Naive thymus-derived CD8-positive, alpha-beta T cell (primary cell): ENCODE measurements around the gene RPL23. TPM values are rescaled to one million over a fixed set of nuclear protein-coding genes. Genes with fewer than 3 reads are reported as not detected.
A peak's percentile ranks its signal among the peaks of the same experiment; 100 is the strongest.

Source experiments
- ATAC-seq, 2 donors: fragments of 150-1000 bp; cut with Tn5 transposase in 1 of 2; sonication (Bioruptor Pico), chemical (Tn5 transposase) in 1 of 2; 1 replicate in 1 of 2; 2 replicates in 1 of 2; pipeline ENCODE4 v1.10.0; 2021; ENCODE audit warnings: mild to moderate bottlenecking in 2 of 2, moderate library complexity in 2 of 2
- POLR2A ChIA-PET: fragments of 350-600 bp; sonication (Branson Sonifier 250); formaldehyde crosslinking; loops from one replicate; lab custom pipeline; 2021; ENCODE audit warnings: antibody characterized with exemption; lab: Charles Lee
- DNase-seq, 10 donors: peaks; one replicate each; pipeline versions ENCODE4 v3.0.0 to v3.0.0-alpha.2; 2020 to 2022
- H3K27ac Mint-ChIP-seq, 10 donors: one replicate each; pipeline ENCODE4 v1.8.0; 2020 to 2022; ENCODE audit warnings: mild to moderate bottlenecking in 10 of 10, mixed read lengths in 10 of 10, moderate library complexity in 4 of 10, inconsistent platforms in 1 of 10
- H3K27me3 Mint-ChIP-seq, 5 donors: one replicate each; pipeline ENCODE4 v1.8.0; 2021 to 2022; ENCODE audit warnings: mixed read lengths in 5 of 5
- H3K36me3 Mint-ChIP-seq, 3 donors: one replicate each; pipeline ENCODE4 v1.8.0; 2020 to 2022; ENCODE audit warnings: mixed read lengths in 3 of 3, mild to moderate bottlenecking in 2 of 3, inconsistent platforms in 1 of 3
- H3K4me1 Mint-ChIP-seq, 4 donors: one replicate each; pipeline ENCODE4 v1.8.0; 2021 to 2022; ENCODE audit warnings: mixed read lengths in 4 of 4
- H3K4me3 Mint-ChIP-seq, 10 donors: one replicate each; pipeline ENCODE4 v1.8.0; 2020 to 2022; ENCODE audit warnings: mild to moderate bottlenecking in 10 of 10, mixed read lengths in 10 of 10, moderate library complexity in 6 of 10, inconsistent platforms in 1 of 10
- H3K9me3 Mint-ChIP-seq, 9 donors: one replicate each; pipeline ENCODE4 v1.8.0; 2020 to 2022; ENCODE audit warnings: mixed read lengths in 9 of 9, mild to moderate bottlenecking in 3 of 9, inconsistent platforms in 1 of 9, moderate library complexity in 1 of 9
- polyA plus RNA-seq, 3 donors: library from polyadenylated mRNA; unstranded; fragments of 300-500 nt; fragmentation: Illumina TruSeq; gene quantifications; one replicate each; pipeline ENCODE4 v1.2.3, GENCODE V29; 2021
- total RNA-seq, 8 experiments: library from RNA in 2 of 8; stranded (reverse) in 2 of 8; gene quantifications; one replicate each; pipeline ENCODE4 v1.2.3 and lab custom pipeline; 2021 to 2026

The RPL23 gene
- total and polyA plus RNA-seq, 5 experiments from 2014 or later = 1,506 to 1,897 (median 1,755) TPM

DNA sequence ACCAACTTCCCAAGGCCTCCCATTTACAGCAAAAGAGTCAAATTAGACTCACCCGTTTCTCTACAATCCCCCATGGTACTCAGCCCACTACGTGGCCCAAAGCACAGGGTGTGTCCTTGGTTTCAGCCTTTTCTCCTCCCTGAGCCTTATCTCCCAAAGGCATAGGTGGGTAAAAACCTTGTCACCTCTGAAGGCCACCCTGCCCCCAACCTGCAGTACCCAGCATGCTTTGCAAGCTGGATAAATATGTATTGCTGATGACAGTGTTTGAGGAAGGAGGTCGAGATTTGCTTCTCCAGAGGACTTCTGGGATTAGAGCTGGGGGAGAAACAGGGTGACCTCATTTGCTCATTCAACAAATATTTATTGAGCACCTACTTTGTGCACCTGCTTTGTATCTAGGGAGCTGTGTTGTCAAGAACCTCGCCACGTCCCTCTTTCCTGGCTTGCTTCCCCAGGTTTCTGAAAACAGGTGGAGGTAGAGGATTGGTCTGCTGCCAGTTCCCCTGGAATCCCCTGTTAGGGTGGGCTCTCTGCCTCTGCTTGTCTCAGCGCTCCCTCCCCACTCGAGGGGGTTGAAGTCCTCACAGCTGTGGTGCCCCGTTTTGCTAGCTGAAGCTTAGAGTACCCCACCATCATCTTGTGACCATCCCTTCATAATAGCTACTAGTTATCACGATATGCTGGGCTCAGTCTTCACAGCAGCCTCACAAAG, 19.3 kb upstream of the RPL23 start:
- peak overlapping the region; percentile 83 to 97 (median 92) for H3K27ac Mint-ChIP-seq
- DNase-seq (peak in 1 of 10 donors; percentile 56), ATAC-seq (no peak)
- no peaks in the 10 kb centered on the region for H3K9me3 Mint-ChIP-seq
- peaks cover 56 to 85% (median 78%) of the 10 kb centered on the region in 4 donors for H3K4me1 Mint-ChIP-seq
- peaks cover 0 to 1% (median 0%) of the 10 kb centered on the region in 5 donors for H3K27me3 Mint-ChIP-seq
- peaks cover 0 to 14% (median 0%) of the 10 kb centered on the region in 3 donors for H3K36me3 Mint-ChIP-seq
- POLR2A ChIA-PET = interaction anchor here (0.5 to 11.0 kb wide), 9 partner anchors 7 to 51 kb away, joined by 3 to 161 read pairs (median 90); partner anchors contain the start of gene RPL23
- H3K4me3 Mint-ChIP-seq = peak overlapping the region; percentile 92 to 100 (median 94)

DNA sequence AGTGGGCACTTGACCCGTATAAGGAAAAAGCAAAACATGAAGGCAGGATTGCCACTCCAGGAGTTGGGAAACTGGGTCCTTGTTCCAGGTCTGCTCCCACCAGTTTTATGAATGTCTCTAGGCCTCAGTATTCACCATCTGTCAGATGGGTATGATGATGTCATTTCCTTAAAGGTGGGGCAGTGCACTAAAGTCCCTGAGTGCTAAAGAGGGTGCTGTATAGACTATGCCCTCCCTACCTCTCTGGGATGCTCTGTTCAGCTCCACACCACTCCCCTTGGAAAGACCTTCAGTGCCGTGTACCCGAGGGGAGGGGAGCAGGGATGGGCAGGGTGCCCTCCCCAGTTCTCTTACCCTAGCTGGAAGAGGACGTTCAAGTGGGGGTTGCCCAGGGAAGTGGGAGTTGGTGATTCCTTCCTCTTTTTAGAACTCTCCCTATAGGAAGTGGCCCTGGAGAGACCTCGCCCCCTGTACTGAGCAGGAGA, 18.5 kb upstream of the RPL23 start:
- Mint-ChIP-seq H3K9me3 (peaks cover 0 to 1% (median 0%) of the 10 kb centered on the region in 9 donors), H3K4me1 (peaks cover 53 to 83% (median 76%) of the 10 kb centered on the region in 4 donors), H3K27ac (peak overlapping the region; percentile 89 to 100 (median 94)), H3K27me3 (peaks cover 0 to 1% (median 0%) of the 10 kb centered on the region in 5 donors), H3K36me3 (peaks cover 0 to 14% (median 0%) of the 10 kb centered on the region in 3 donors), H3K4me3 (peak overlapping the region; percentile 92 to 100 (median 94))
- DNase-seq (peak in 1 of 10 donors; percentile 45), ATAC-seq (no peak)
- POLR2A ChIA-PET = interaction anchor here (0.6 to 11.0 kb wide), 10 partner anchors 8 to 281 kb away, joined by 3 to 161 read pairs (median 70); partner anchors contain the start of genes CWC25 and RPL23

DNA sequence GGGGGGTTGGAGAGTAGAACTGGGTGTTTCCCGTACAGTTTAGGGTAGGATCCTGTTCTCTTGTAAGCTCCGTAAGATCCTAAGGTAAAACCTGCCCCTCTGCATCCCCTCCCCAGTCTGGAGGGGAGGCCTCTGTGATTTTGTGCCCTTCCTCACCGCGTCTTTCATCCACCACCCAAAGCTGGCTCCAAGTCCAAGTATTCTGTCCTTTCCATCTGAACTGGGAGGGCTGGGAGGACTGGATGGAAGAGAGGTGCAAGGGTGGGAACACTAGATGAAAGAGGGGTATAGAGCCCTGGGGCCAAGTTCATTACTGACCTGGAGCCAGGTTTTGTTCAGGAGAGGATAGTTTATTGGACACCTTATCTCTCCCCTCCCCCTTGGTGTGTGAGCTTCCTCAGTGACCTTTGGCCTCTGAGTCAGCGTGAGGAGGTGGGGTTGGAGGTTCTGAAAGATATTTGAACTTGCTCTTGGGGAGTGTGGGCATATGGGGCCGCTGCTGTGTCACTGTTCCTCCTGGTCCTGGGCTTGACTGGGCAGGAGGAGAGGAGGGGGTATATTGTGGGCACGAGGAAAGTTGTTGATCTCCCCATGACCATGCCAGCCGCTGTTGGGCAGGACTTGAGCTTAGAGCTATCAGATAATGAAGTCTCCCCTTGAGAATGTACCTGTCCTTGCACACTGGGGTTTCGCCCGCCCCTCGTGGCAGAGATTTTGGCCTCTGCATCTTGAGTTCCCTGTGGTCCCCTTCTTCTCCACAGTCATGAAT, 17.9 kb upstream of the RPL23 start:
- DNase-seq (peak in 8 of 10 donors; percentile 50 to 81 (median 60)), ATAC-seq (peak; percentile 9 to 11)
- Mint-ChIP-seq H3K4me1 (peaks cover 50 to 77% (median 70%) of the 10 kb centered on the region in 4 donors), H3K27ac (peak overlapping the region; percentile 89 to 100 (median 94)), H3K27me3 (peaks cover 0 to 1% (median 0%) of the 10 kb centered on the region in 5 donors), H3K9me3 (peaks cover 0 to 1% (median 0%) of the 10 kb centered on the region in 9 donors), H3K36me3 (peaks cover 0 to 8% (median 0%) of the 10 kb centered on the region in 3 donors), H3K4me3 (peak overlapping the region; percentile 92 to 100 (median 94))
- POLR2A ChIA-PET = interaction anchor here (0.6 to 11.0 kb wide), 16 partner anchors 9 to 329 kb away, joined by 3 to 161 read pairs (median 20); partner anchors contain the start of genes CWC25, FBXO47, LASP1NB and RPL19

DNA sequence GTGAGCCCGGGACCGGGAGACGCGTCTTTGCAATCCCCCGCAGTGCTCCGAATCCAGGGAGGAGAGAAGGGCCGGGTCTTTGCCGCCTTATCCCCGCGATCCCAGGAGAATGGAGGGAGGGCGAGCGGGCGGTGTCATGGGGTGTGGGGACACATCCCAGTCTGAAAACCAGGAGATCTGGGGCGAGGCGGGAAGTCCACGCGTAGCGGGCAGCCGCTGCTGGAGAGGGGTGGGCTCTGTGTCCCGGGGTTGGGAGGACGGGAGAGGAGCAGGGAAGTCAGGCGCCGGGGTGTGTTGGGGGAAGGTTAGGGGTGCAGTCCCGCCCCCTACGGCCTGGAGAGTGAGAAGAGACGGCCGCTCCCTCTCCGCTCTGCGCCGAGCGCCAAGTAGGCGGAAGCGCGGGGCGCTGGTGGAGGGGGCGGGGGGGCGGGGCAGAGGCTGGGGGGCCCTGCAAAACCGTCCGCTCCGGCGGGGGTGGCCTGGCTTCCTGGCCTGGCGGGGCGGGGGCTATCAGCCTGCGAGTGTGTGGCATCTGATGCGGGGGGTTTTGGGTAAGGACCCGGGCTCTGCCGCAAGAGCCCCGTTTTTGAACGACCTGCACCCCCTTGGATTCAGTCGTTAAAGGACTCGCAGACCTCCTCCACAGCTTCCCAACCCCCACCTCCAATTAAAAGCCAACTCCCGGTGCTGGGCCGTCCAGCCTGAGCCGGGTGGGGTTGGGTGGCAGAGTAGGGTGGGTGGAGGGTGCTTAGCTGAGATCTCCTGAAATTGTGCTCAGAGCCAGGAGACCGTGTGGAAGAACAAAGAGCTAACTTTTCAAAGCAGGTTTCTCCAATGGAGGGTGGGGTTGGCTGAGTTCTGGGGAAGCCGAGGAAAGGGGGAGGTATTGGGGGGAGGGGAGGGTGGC, 17.0 kb upstream of the RPL23 start:
- H3K4me1 Mint-ChIP-seq = peaks cover 48 to 70% (median 62%) of the 10 kb centered on the region in 4 donors
- peak overlapping the region; percentile 89 to 100 (median 96) for H3K27ac Mint-ChIP-seq
- H3K4me3 Mint-ChIP-seq = peak overlapping the region; percentile 94 to 100 (median 95)
- peaks cover 0 to 1% (median 0%) of the 10 kb centered on the region in 5 donors for H3K27me3 Mint-ChIP-seq
- POLR2A ChIA-PET = interaction anchor here (0.6 to 11.0 kb wide), 25 partner anchors 10 to 1246 kb away, joined by 3 to 161 read pairs (median 7); partner anchors contain the start of genes CWC25, FBXO47, LASP1NB and MLLT6
- peaks cover 0 to 1% (median 0%) of the 10 kb centered on the region in 9 donors for H3K9me3 Mint-ChIP-seq
- H3K36me3 Mint-ChIP-seq = peaks cover 0 to 7% (median 0%) of the 10 kb centered on the region in 3 donors
- DNase-seq (peak; percentile 56 to 85 (median 65)), ATAC-seq (peak; percentile 43 to 50)

DNA sequence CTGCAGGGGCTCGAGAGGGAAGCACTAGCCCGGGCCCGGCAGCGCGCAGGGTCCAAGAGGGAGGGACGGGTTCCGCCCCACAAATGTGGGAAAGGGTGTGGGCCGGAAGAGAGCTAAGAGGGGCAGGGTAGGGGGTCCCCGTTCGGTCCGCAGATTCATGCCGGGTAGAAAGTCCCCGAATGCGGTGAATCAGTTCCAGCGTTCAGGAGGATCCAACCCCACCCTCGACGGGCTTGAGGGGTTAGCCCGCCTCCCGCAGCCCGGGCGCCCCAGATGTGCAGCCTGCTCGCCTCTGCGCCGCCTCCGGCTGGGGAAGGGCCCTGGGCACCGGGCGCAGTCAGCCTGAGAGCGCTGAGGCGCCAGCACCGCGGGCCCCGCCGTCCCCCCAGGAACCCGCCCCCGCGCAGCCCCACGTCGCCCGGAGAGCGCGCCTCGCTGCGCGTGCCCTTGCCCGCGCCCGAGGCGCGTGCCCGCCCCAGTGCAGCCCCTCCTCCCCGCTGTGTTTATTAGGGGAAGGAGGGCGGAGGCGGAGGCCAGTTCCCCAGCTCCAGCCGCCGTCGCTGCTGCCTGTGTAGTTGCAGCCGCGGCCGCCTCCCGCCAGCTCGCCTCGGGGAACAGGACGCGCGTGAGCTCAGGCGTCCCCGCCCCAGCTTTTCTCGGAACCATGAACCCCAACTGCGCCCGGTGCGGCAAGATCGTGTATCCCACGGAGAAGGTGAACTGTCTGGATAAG, 16.2 kb upstream of the RPL23 start, which contains the start of gene LASP1:
Gene LASP1, plus strand, starts transcription at position 533 of the 733 bp plus-strand sequence. Its CDS starts 132 bp downstream, at position 665.
- peaks cover 0 to 7% (median 0%) of the 10 kb centered on the region in 3 donors for H3K36me3 Mint-ChIP-seq
- peak; percentile 76 to 78 for ATAC-seq
- H3K4me3 Mint-ChIP-seq = peak within 1 kb of the TSS; percentile 94 to 100 (median 98)
- H3K4me1 Mint-ChIP-seq = peaks cover 41 to 62% (median 54%) of the 10 kb centered on the region in 4 donors
- H3K27ac Mint-ChIP-seq = peak within 1 kb of the TSS; percentile 95 to 100 (median 96)
- POLR2A ChIA-PET = interaction anchor here (0.6 to 11.0 kb wide), 35 partner anchors 10 to 1246 kb away, joined by 3 to 161 read pairs (median 7); partner anchors contain the start of genes ARL5C, CISD3, CWC25 and FBXO47
- peaks cover 0 to 1% (median 0%) of the 10 kb centered on the region in 9 donors for H3K9me3 Mint-ChIP-seq
- H3K27me3 Mint-ChIP-seq = peaks cover 0 to 1% (median 0%) of the 10 kb centered on the region in 5 donors
- DNase-seq = peak; percentile 81 to 92 (median 86)

DNA sequence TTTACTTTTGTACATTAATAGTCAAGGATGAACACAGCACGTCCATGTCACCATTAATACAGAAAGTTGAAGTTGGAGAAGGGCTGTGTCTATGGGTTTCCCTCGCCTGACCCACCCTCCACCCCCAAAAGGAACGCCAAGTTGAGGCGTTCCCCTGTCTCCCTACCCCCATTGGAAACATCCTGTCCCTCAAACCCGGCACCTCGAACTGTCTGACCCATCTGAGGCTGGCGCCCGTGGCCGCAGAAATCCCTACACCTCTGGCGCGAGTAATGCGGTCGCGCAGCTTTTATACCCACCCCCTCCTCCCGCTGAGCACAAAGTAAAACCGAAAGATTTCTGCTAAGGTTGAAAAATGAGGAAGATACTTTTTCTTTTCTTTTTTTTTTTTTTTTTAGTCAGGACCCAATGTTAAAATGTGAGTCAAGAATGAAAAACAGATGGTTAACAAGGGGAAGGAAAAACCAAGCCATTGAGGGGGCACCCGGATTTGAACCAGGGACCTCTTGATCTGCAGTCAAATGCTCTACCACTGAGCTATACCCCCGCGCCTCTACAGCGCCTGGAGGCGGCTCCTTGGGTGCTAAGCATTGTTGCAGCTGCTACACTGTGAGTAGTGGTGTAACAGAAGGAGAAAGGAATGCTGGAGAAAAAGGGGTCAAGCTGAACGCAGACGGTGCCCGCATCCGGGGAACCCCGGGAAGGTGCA, 15.4 kb upstream of the RPL23 start:
- Mint-ChIP-seq H3K36me3 (peaks cover 0 to 7% (median 0%) of the 10 kb centered on the region in 3 donors), H3K27me3 (peaks cover 0 to 1% (median 0%) of the 10 kb centered on the region in 5 donors), H3K27ac (peak overlapping the region; percentile 92 to 100 (median 96)), H3K4me3 (peak overlapping the region; percentile 94 to 100 (median 98)), H3K4me1 (peaks cover 34 to 55% (median 47%) of the 10 kb centered on the region in 4 donors), H3K9me3 (peaks cover 0 to 1% (median 0%) of the 10 kb centered on the region in 9 donors)
- ATAC-seq (peak; percentile 52 to 70), DNase-seq (peak; percentile 69 to 93 (median 90))
- POLR2A ChIA-PET = interaction anchor here (0.6 to 11.0 kb wide), 37 partner anchors 11 to 369 kb away, joined by 3 to 161 read pairs (median 6); partner anchors contain the start of genes ARL5C, CISD3, CWC25 and FBXO47

DNA sequence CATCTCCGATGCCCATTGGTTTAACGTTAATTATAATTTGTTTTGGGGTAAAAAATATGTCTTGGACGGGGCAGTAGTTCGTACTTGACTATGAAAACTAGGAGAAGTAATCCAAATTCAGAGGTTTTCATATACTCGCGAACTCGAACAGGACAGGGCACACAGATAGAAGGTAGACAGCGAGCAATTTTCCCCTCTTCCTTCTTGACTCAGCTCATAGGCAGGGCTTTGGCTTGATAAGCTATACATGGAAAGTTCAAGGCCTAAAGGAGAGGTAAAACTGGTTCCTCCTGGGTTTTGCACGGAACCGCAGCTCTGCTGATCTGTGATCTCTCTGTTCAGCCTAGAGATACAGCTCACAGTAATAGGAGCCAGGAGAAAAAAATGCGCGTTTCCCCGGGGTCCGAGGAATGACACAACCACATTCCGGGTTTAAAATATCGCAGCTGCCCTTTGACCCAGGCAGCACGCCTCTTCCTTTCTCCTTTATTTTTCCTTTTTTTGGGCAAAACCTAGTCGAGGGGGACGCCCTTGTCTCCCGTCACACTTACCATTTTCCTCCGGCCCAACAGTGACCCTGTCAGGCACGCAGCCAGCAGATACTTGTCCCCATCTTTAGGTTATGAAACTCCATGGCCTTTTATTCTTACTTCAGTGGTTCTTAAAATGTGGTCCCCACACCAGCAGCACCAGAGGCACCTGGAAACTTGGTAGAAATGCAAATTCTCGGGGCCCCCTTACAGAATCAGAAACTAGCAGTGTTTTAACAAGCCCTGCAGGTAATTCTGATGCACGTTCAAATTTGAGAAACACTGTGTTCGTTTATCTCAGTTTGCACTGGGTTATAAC, 14.7 kb upstream of the RPL23 start:
- DNase-seq = peak in 1 of 10 donors; percentile 26
- POLR2A ChIA-PET = interaction anchor here (0.6 to 11.0 kb wide), 19 partner anchors 10 to 332 kb away, joined by 3 to 161 read pairs (median 7); partner anchors contain the start of genes ARL5C, CISD3, CWC25 and FBXO47
- Mint-ChIP-seq H3K4me3 (peak overlapping the region; percentile 94 to 100 (median 98)), H3K4me1 (peaks cover 28 to 50% (median 43%) of the 10 kb centered on the region in 4 donors), H3K36me3 (peaks cover 0 to 7% (median 0%) of the 10 kb centered on the region in 3 donors), H3K9me3 (peaks cover 0 to 1% (median 0%) of the 10 kb centered on the region in 9 donors), H3K27ac (peak overlapping the region; percentile 92 to 100 (median 96)), H3K27me3 (peaks cover 0 to 1% (median 0%) of the 10 kb centered on the region in 5 donors)
- ATAC-seq = no peak

DNA sequence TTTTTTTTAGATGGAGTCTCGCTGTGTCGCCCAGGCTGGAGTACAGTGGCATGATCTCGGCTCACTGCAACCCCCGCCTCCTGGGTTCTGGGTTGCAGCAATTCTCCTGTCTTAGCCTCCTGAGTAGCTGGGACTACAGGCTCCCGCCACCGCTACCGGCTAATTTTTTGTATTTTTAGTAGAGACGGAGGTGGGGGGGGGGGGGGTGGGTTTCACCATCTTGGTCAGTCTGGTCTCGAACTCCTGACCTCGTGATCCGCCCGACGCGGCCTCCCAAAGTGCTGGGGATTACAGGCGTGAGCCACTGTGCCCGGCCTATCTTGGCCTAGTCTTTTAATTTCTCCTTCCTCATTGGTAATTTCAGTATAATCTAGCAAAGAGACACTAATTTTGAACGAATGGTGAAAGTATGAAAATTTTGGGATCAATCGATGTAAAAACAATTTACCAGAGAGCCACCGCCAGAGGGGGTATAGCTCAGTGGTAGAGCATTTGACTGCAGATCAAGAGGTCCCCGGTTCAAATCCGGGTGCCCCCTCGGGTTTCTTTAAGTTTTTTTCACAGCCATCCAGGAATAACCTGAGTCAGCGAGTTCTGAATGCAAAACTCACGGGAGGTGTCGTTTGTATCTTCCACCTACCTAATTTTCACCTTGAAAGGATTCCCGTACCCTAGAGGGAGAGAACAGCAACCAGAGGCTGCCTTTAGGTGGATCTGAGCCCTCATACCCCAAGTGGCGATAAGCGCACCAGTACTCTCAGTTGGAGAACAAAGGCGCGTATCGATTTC, 13.9 kb upstream of the RPL23 start:
- peak overlapping the region; percentile 92 to 100 (median 96) for H3K27ac Mint-ChIP-seq
- peak overlapping the region; percentile 94 to 100 (median 98) for H3K4me3 Mint-ChIP-seq
- no peak for ATAC-seq
- H3K36me3 Mint-ChIP-seq = peaks cover 0 to 5% (median 0%) of the 10 kb centered on the region in 3 donors
- DNase-seq = peak in 7 of 10 donors; percentile 46 to 83 (median 63)
- POLR2A ChIA-PET = interaction anchor here (0.6 to 11.0 kb wide), 12 partner anchors 9 to 286 kb away, joined by 3 to 161 read pairs (median 26); partner anchors contain the start of genes CWC25, LASP1NB and RPL23
- H3K4me1 Mint-ChIP-seq = peaks cover 23 to 46% (median 35%) of the 10 kb centered on the region in 4 donors
- H3K27me3 Mint-ChIP-seq = peaks cover 0 to 1% (median 0%) of the 10 kb centered on the region in 5 donors
- H3K9me3 Mint-ChIP-seq = peaks cover 0 to 1% (median 0%) of the 10 kb centered on the region in 9 donors
